NCI-H2196 treated with DMSO at 0.1 percent for 48 hours (cell line): Measurements from ENCODE around the gene NRXN3.

Source experiments
- DNase-seq: peaks from one replicate; lab custom pipeline; 2025; ENCODE audit not compliant: unreplicated experiment; lab: John Stamatoyannopoulos, UW

NRXN3 gene

DNA sequence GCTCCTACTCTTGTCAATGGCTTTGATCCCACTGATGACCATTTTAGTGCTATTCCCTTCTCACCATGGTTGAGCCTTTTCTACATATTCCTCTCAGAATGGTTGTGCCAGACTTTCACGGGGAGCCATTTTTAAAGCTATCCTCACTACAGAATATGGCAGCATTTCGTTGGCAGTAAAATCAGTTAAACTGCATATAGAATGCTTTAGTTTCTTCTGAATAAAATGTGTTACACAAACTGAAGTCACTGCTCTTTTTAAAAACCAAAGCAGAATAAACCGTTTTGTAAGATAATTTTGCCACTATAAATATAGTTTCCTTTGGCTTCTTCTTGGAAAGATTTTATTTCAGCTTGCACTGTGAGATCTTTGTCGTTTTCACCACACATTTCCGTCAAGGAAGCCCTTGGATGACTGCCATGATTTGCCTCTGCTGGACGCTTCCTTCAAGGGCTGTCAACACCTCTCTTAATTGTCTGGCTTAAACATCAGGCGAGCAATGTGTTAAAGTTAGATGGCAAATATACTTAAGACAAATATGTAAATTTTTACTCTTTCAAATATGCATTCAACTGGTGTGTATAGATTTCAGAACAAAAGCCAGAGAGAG lies 1416.9 kb downstream of the NRXN3 start:
- no peak for DNase-seq

DNA sequence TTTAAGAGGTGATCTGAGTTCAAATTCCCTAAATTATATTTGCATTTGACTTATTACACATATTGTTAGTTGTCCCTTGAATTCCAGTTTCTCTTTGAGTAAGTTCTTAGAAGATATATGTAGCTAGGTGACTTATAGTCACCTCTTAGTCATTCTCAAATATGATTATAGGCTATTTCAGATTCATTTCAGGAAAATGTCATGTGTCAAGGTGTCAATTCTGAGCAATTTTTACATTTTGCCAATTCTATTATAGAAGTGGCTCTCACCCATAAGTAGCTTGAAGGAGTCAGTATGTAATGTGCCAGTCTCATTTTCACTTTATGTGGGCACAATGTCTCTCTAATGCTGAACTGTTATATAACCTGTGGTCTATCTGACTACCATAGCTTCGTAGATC lies 1417.7 kb downstream of the NRXN3 start:
- no peak for DNase-seq

DNA sequence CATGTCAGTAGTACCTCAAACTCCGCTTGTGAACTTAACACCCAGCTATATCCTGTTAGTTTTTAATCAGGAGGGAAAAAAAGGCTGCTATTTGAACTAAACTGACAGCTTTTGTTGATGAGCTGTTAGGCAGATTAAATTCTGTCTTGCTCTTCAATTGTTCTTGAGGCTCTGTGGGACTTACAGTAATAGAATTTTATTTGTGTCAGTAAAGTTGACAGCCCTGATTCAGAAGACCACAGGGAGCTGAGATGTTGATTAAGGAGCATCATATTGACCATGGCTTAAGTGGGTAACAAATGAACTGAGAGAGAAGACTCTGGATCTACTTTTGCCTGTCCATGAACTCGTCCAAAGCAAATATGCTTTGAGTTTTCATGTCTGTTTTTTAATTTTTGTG lies 1418.2 kb downstream of the NRXN3 start:
- DNase-seq: no peak

- DNase-seq: no peak
These were observed 1426.4 kb downstream of the NRXN3 start for GRCh38 chr14:79596551-79596950.

DNA sequence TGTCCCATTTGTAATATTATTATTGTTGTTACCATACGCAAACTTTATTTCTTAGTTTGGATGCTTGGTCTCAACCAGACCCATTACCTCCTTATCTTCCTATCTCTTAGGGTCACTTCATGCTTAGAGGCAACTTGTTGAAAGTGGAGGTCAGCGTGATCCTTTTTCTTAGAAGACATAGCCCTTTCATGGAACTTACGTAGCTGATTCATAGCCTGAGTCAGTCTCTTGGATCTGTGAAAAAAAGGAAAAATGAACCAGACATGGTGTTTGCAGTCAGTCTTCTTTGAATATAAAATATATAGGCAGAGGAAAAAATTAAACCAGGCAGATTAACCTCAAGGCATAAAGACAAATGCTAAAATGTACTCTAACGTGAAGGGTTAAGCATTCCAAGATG lies 1427.4 kb downstream of the NRXN3 start:
- DNase-seq: no peak

DNA sequence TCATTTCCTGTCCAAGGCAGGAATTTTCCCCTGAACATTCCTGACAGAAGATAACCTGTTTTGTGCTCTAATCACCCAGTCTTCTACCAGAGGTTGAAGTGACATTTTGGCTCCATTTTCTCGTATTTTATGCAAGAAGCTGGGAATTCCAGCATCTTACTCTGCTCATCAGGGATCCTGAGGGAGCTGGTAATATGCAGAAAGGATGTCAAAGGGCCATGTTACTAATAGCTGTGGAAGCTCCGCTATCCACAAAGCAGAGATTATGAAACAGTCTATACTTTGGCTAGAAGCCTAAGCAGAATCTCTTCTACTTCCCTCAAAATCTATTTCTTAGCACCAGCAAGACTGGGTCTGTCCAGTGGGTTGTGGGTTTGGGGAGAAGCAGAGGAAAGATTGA lies 1428.2 kb downstream of the NRXN3 start:
- DNase-seq: no peak

GRCh38 chr14:79599239-79599638 lies 1429.1 kb downstream of the NRXN3 start:
- DNase-seq: no peak

GRCh38 chr14:79600406-79600805 lies 1430.2 kb downstream of the NRXN3 start:
- DNase-seq: no peak

- no peak for DNase-seq
These were observed 1431.4 kb downstream of the NRXN3 start for GRCh38 chr14:79601579-79601978.

- no peak for DNase-seq
These were observed 1431.9 kb downstream of the NRXN3 start for GRCh38 chr14:79602045-79602444.

DNA sequence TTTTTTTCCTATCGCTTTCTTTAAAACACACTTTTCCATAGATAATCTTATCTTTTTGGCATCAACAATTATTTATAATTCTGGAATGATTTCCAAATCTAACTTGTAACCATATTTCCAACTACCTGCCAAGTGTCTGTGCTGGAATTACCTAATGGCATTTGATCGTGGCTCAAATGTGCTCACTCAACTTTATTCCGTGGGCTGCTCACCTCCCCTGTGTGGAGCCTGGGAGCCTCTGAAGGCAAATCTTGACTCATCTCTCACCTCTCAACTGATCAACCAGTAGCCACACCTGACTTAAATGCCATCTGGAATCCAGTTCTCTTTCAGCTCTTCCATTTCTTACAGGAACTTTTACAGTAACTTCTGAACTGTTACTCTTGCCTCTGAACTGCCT lies 1432.6 kb downstream of the NRXN3 start:
- no peak for DNase-seq

DNA sequence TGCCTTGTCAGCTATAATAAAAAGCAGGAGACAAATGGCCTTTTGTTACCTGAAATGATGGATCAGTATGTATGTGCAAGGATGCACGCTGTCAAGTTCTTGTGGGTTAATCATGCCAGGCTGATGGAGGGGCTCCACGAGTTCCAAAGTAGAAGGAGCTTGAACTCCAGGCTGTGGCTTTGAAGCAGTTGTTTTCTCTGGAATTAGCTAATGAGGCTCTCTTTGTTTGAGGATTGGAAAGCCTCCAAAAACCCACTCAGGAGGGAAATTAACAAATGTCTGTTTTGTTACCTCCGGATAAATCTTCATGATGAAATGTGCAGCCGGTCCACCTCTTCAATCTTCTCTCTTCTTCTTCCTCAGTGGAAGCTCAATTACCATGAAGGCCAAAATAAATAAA lies 1435.7 kb downstream of the NRXN3 start:
- no peak for DNase-seq

DNA sequence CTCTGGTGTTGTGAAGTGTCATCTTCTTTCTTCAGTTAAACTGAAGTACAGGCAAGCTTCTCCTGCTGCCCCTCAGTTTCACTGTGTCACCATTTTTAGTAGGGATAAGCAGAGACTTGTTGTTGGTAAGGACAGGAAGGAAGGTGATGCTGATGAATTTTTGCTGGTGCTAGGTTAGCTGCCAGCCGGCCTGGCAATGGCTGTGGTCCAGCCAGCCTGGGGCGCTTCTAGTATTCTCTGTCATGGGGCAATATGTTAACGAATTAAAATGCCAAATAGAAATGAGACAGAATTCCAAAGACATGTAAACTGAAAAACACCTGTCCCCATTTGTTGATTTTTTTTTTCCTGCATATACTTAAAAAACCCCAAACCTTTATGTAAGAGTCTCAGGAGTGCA lies 1438.3 kb downstream of the NRXN3 start:
- DNase-seq: no peak

GRCh38 chr14:79613625-79614024 lies 1443.5 kb downstream of the NRXN3 start:
- DNase-seq: no peak

DNA sequence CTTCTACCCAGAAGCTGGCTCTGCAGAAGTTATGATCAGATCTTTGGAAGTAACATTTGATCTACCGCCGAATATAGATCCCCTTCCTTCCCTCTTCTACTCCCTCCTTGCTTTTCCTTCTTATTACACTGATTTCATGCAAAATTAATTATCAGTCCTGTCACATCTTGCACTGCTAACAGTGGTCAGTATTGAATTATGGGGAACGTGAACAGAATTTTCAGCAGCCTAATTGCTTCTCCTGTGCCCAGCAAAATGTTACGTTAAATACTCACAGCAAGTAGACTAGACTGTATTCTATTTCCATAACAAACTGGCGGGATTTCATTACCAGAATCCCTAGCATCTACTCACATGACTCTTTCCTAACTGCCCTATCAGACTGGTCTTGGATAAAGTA lies 1444.3 kb downstream of the NRXN3 start:
- DNase-seq: no peak

DNA sequence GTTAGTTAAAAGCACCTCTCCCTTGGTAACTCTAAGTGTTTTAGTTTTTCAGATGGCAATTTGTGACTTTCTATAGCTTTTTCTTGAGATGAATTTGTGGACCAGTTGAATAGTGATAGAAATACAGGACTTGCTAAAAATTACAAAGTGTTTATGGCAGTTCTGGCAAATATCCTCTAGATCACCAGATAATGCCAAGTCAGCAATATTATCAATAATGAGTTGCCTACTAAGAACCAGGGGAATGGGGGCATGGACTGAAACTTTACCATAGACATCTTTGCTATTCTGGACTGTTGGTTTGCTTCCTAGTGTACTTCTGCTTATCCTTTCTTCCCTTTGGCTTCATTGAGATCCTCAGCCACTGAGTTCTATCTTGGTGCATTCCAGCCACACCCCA lies 1456.9 kb downstream of the NRXN3 start:
- DNase-seq: no peak

- no peak for DNase-seq
These were observed 1459.5 kb downstream of the NRXN3 start for GRCh38 chr14:79629411-79630287.

DNA sequence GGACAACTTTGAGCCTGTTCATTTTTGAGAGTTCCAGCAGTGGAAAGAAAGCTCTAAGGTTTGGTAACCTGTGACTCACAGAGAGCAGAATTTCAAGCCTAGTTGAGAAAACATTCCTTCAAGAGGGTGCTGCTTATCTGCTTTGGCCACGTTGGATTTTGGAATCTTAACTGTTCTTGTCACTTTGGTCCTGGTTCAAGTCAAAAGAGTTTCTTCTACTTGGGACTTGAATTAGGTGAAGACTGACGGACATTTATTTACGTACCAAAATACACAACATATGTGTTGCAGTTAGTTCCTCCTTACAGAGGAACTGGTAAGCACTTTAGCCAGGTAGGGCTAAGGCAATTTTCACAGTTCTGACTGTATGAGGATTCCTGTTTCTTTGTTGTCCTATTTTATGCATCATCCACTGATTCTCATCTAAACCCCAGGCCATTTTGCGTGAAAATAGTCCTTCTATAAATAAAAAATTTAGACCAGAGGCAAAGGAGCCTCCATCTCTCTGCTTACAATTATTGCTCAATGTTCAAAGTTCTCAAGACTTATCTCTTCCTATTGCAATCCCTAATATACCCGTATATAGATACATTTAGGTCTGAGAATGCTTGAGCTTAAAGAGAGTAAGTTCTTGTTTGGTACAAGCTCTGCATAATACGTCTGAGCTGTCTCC lies 1460.3 kb downstream of the NRXN3 start:
- DNase-seq: no peak

- DNase-seq: no peak
These were observed 1461.1 kb downstream of the NRXN3 start for GRCh38 chr14:79631276-79631675.

GRCh38 chr14:79638672-79639266 lies 1468.6 kb downstream of the NRXN3 start:
- DNase-seq: no peak

- no peak for DNase-seq
These were observed 1469.4 kb downstream of the NRXN3 start for GRCh38 chr14:79639613-79640012.

DNA sequence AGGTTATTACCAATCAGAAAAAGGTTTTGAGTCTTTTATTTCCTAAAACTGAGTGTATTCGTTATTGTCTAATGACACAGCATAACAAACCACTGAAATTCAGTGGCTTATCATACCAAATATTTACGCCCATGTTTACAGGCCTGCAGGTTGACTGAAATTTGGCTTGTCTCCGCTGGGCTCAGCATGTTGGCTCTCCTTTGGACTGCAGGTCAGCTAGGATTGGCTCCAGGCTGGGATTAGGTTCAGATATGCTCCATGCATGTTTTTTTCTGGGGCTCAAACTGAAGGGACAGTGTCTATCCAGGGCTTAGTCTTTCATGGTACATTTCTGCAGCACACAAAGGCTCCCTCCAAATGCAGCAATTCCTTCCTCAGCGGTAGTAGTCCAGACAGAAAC lies 1471.2 kb downstream of the NRXN3 start:
- no peak for DNase-seq
